ENCODE data around the gene VANGL1. TPM values are rescaled to one million over a fixed set of nuclear protein-coding genes. Genes with fewer than 3 reads are reported as not detected.

Gene VANGL1
- total RNA-seq, 2 donors from 2014 or later = 4.0 to 6.1 TPM

DNA sequence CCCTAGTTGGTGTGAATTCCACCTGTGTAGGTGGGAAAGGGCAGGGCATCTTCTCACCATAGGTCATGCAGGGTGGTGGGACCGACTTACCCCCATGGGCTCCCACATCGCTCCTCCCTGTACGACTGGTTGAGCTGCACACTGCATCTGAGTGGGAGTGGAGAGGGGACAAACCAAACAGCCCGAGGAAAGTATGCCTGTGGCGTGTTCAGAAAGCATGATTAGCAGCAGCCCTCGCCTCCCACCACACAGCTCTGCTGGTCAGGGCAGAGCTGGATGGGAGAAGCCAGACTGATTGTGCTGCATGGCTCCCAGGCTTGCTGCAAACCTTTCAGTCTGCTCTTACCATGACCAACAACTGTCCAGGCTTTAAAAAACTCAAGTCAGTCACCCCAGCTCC, 24.4 kb downstream of the VANGL1 start:
- Histone ChIP-seq H3K27ac (peak overlapping the region; percentile 8 to 70), H3K4me1 (peaks cover 0 to 19% of the 10 kb centered on the region in 2 donors), H3K27me3 (no peaks in the 10 kb centered on the region), H3K4me3 (no peak overlapping the region), H3K9me3 (peaks cover 0 to 6% of the 10 kb centered on the region in 2 donors), H3K36me3 (peaks cover 11% of the 10 kb centered on the region)
- TF ChIP-seq, protein P1, sequence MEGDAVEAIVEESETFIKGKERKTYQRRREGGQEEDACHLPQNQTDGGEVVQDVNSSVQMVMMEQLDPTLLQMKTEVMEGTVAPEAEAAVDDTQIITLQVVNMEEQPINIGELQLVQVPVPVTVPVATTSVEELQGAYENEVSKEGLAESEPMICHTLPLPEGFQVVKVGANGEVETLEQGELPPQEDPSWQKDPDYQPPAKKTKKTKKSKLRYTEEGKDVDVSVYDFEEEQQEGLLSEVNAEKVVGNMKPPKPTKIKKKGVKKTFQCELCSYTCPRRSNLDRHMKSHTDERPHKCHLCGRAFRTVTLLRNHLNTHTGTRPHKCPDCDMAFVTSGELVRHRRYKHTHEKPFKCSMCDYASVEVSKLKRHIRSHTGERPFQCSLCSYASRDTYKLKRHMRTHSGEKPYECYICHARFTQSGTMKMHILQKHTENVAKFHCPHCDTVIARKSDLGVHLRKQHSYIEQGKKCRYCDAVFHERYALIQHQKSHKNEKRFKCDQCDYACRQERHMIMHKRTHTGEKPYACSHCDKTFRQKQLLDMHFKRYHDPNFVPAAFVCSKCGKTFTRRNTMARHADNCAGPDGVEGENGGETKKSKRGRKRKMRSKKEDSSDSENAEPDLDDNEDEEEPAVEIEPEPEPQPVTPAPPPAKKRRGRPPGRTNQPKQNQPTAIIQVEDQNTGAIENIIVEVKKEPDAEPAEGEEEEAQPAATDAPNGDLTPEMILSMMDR (IDR thresholded peaks at IDR 0.05) = no peak
- DNase-seq (ENCODE audit: low spot score) = no peak

DNA sequence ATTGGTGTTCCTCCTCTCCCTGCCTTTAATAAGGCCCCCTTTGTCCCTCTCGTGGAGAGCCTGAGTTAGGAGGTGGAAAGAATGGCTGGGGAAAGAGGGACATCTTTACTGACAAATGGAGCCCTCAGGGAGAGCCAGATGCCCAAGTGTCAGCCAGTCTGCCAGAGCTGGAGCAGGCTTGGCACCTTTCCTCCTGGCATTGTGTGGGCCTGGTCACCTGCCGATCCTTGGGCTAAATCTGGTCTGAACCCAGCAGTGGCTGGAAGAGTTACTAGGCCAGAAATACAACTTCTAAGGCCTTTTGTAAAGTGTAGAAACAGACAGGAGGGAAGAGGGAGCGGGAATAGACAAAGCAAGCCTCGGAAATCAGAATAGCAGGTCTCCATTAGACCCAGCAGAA, 24.9 kb downstream of the VANGL1 start:
- H3K27me3 ChIP-seq = no peaks in the 10 kb centered on the region
- peak overlapping the region; percentile 55 to 70 for H3K27ac ChIP-seq
- H3K4me1 ChIP-seq = peaks cover 0 to 24% of the 10 kb centered on the region in 2 donors
- no peak overlapping the region for H3K4me3 ChIP-seq
- no peak for DNase-seq (ENCODE audit: low spot score)
- peaks cover 0 to 6% of the 10 kb centered on the region in 2 donors for H3K9me3 ChIP-seq
- TF ChIP-seq, protein P1 (IDR thresholded peaks at IDR 0.05) = no peak
- H3K36me3 ChIP-seq = peaks cover 11% of the 10 kb centered on the region

DNA sequence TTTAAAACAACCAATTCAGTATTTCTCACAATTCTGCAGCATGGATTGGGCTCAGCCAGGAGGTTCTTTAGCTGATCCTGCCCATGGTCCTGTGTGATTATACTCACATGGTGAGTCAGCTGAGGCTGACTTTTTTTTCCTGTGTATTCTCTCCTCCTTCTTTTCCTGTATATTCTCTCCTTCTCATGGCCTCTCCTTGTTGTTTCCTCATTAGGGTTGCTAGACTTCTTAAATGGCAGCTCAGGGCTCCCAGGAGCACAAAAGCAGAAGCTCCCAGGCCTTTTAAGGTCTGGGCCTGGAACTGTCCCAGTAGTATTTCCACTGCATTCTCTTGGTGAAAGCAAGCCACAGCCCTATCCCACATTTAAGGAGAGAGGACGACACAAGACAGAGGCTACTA, 26.8 kb downstream of the VANGL1 start:
- TF ChIP-seq, protein P1 (IDR thresholded peaks at IDR 0.05) = no peak
- no peak overlapping the region for H3K4me3 ChIP-seq
- H3K27me3 ChIP-seq = no peaks in the 10 kb centered on the region
- peaks cover 0 to 6% of the 10 kb centered on the region in 2 donors for H3K9me3 ChIP-seq
- H3K4me1 ChIP-seq = peaks cover 0 to 38% of the 10 kb centered on the region in 2 donors
- no peak overlapping the region for H3K27ac ChIP-seq
- DNase-seq (ENCODE audit: low spot score) = no peak
- H3K36me3 ChIP-seq = peaks cover 10% of the 10 kb centered on the region

DNA sequence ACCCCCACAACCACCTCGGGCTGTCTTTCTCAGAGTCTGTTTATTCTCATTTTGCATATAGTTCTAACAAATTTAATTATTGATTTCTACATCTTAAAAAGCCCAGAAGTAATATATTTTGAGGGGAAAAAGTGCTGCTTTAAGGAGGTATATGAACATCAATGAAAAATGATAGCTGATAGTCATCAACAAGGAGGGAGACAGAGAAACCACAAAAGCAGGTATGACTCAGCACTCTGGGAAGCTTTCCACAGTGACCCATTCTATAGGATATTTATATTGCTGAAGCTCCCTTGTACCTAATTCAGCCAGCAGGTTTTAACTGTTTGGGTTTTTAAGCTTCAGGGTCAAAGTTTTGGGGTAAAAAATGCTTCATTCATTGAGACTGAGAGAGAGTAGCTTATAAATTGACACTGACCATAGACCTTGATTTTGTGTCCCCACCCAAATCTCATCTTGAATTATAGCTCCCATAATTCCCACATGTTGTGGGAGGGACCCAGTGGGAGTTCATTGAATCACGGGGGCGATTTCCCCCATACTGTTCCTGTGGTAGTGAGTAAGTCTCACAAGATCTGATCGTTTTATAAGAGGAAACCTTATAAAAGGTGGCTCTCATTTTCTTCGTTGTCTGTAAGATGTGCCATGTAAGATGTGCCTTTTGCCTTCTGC, 27.4 kb downstream of the VANGL1 start:
- H3K4me3 ChIP-seq = no peak overlapping the region
- H3K9me3 ChIP-seq = peaks cover 0 to 6% of the 10 kb centered on the region in 2 donors
- no peak overlapping the region for H3K27ac ChIP-seq
- no peak for DNase-seq (ENCODE audit: low spot score)
- H3K27me3 ChIP-seq = no peaks in the 10 kb centered on the region
- TF ChIP-seq, protein P1 (IDR thresholded peaks at IDR 0.05) = no peak
- H3K4me1 ChIP-seq = peaks cover 0 to 38% of the 10 kb centered on the region in 2 donors
- H3K36me3 ChIP-seq = peaks cover 4% of the 10 kb centered on the region

DNA sequence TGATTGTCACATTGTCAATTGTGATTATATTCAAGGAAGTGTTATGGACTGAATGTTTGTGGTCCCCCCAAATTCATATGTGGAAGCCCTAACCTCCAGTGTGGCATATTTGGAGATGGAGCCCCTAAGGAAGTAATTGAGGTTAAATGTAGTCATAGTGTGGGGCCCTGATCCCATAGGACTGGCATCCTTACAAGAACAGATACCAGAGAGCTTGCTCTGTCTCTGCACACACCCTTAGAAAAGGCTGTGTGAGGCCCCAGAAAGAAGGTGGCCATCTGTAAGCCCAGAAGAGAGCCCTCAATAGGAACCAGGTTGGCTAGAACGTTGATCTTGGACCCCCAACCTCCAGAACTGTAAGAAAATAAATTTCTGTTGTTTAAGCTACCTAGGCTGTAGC, 28.1 kb downstream of the VANGL1 start:
- no peak for DNase-seq (ENCODE audit: low spot score)

More for the DNA sequence above, 28.1 kb downstream of the VANGL1 start:
- no peaks in the 10 kb centered on the region for H3K36me3 ChIP-seq
- no peak overlapping the region for H3K4me3 ChIP-seq
- peaks cover 0 to 6% of the 10 kb centered on the region in 2 donors for H3K9me3 ChIP-seq
- H3K27me3 ChIP-seq = no peaks in the 10 kb centered on the region
- no peak overlapping the region for H3K27ac ChIP-seq
- H3K4me1 ChIP-seq = peaks cover 0 to 38% of the 10 kb centered on the region in 2 donors
- TF ChIP-seq, protein P1 (IDR thresholded peaks at IDR 0.05) = no peak
